ENCODE data around the gene HSPA12B.

HSPA12B gene, protein sequence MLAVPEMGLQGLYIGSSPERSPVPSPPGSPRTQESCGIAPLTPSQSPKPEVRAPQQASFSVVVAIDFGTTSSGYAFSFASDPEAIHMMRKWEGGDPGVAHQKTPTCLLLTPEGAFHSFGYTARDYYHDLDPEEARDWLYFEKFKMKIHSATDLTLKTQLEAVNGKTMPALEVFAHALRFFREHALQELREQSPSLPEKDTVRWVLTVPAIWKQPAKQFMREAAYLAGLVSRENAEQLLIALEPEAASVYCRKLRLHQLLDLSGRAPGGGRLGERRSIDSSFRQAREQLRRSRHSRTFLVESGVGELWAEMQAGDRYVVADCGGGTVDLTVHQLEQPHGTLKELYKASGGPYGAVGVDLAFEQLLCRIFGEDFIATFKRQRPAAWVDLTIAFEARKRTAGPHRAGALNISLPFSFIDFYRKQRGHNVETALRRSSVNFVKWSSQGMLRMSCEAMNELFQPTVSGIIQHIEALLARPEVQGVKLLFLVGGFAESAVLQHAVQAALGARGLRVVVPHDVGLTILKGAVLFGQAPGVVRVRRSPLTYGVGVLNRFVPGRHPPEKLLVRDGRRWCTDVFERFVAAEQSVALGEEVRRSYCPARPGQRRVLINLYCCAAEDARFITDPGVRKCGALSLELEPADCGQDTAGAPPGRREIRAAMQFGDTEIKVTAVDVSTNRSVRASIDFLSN

DNA sequence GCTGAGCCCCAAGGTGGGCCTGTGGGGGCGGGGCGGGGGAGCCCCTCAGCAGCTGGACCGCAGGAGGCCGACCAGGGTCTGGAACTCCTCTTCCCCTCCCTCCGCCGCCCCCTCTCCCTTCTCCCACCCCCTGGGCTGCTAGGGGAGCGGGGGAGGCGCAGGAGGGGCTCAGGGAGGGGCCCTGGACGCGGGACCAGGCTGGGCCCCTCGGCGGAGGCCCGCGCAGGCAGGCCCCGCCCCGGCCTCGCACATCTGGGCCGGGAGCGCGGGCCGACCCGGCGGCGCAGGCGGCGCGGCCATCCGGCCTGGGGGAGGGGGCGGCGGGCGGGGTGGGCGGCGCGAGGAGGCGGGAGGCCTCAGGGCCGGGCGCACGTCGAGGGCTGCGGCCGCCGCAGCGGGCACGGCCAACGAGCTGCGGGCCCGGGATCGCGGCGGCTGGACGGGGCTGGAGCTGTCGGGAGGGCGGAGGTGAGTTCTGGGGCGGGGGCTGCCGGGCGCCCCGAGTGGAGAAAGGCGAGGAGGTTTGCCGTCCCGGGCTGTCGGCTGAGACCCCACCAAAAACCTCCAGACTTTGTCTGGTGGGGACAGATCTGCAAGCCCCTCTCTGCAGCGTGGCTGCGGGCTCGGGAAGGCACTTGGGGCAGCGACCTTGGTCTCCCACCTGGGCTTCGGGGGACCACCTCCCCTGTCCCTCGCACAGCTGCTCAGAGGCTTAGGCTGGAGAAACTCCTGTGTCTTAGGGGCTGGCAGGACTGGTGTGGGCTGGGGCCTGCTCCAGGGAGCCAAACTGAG lies at the start of gene HSPA12B:
Gene HSPA12B, plus strand, starts transcription at position 359 of the 792 bp plus-strand sequence. CDS start 5,990 bp downstream, outside the sequence.
- DNase-seq (ENCODE audit: low spot score), result no peak

DNA sequence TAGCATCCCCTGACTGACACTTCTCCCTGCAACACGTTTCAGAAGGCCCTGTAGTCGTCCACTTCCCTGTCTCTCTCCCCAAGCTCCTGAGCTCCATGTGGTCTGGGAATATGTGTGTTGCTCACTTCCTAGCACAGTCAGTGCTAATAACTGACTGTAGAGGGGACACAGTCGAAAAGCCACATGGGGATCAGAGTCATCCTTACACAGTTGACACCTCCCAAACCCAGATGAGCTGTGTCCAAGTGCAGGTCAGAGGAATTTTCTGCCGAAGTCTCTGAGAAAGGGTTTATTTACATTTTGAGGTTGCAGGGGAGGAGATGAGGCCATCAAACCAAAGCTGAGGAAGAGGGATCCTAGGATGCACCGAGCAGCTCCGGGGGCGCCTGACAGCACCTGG lies 47.1 kb upstream of the HSPA12B start:
- DNase-seq (ENCODE audit: low spot score), result no peak

DNA sequence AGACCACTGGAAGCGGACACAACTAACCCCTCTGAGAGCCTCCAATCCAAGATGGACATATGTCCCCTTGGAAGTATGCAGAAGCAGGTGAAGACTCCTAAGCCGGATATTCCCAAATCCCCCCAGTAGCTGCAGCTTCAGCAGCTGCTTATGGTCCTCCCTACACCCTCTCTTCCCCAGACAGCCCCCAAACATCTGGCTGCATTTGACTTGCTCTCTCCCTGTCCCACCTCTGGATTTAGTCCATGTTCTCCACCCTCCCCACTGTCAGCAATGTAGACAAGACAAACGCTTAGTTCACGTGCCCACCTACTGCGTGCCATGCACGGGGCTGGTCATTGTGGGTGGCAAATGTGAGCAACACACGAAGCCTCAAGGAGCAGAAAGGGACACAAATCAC lies 46.1 kb upstream of the HSPA12B start:
- no peak for DNase-seq (ENCODE audit: low spot score)

DNA sequence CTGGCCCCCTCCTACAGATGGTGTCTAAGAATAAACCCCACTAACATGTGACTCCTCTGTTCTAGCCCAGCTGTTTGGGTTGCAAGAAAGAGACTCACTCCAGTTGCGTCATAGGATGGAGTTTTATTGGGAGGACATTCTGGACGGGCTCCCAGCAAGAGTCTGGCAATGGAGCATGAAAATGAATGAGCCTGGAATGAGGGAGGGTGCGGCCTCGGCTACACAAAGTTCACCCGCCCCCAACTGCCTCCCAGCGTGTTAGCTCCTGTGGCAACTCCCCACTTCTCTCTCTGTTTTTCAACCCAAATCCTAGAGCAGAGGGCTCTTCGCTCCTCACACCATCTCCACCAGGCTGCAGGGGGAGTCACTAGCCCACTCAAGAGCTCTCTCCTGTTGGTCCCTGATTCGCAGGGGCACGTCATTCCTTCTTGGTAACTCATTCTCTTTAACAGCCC lies 45.6 kb upstream of the HSPA12B start:
- DNase-seq (ENCODE audit: low spot score), result peak; percentile 75

DNA sequence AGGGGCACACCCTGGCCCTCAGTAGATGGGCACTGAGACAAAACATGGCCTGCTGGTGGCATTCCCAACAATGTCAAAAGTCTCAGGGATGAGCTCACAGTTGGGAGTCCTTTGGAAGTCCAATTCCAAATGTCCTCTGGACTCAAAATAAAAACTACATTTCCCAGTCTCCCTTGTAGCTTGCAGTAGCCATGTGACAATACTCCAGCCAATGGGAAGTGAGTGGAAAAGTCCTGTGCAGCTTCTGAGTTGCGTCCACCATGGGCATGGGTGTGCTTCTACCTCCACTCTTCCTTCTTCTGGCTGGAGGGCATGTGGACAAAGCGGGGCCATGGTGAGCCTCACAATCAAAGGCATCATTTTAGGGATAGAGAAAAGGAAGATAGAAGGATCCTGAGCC lies 44.8 kb upstream of the HSPA12B start:
- DNase-seq (ENCODE audit: low spot score), result peak; percentile 57

DNA sequence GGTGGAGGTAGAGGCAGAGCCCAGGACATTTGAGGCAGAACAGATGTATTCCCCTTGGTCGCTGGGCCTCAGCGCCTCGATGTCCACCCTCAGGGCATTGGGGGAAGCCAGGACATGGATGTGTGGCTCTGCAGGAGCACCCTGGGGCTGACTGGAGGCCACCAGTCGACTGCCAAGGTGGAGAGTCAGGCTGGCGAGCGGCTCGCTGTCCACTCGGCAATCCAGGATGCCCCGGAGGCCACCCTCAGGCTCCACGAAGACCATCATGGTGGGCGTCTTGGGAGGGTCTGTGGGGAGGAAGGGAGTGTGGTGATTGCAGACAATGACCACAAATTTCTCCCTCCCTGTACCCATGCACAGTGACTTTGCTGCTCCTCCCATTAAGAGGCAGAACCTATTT lies 42.5 kb upstream of the HSPA12B start:
- DNase-seq (ENCODE audit: low spot score), result no peak

DNA sequence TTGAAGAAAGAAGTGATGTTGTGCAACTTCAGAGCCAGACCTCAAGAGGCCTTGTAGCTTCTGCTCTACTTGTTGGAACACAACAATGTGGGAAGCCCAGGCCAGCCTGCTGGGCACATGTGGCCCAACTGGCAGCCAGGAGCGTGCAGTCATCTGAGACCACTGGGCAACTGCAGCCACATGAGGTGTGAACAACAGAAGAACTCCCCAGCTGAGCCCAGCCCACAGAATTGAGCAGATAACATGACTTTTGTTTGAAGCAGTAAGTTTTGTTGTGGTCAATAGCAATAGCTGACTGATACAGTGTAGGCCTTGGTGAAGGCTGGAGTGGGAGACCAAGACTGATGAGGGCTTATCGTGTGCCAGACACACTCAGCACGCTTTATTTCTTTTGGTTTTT lies 42.1 kb upstream of the HSPA12B start:
- DNase-seq (ENCODE audit: low spot score), result no peak

DNA sequence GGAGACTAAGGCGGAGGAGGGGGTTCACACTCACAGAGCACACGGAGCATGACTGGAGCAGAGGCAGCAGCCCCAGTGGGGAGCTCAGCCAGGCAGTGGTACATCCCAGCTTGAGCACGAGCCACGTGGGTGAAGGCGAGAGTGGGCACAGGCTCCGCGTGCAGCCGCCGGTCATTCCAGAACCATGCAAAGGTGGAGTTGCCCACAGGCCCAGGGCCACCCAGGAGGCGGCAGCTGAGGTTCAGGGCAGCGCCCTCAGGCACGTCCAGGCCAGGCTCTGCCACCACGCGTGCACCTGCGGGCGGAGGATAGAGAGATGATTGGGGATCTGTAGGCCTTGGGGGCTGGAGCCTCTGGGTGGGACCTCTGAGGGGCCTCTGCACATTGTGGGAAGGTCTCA lies 41.2 kb upstream of the HSPA12B start:
- no peak for DNase-seq (ENCODE audit: low spot score)

- no peak for DNase-seq (ENCODE audit: low spot score)
These were observed 40.6 kb upstream of the HSPA12B start for GRCh38 chr20:3691897-3692296.

GRCh38 chr20:3692706-3693294 lies 39.7 kb upstream of the HSPA12B start:
- no peak for DNase-seq (ENCODE audit: low spot score)

DNA sequence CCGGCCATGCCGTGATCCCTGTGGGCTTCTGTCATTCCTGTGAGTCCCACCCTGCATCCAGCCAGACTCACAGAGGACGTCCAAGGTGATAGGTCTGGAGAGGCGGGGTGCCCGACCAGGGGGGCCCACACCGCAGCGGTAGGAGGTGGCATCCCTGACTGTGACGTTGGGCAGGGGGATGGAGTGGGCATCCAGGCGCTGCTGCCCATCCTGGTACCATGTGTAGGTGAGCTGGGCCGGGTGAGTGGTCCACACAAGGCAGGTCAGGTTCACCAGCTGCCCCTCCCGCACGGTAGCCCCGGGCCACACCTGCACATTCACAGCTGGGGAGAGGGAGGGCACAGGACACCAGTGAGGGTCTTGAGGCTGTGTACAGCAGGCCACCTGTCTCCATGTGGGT lies 39.1 kb upstream of the HSPA12B start:
- DNase-seq (ENCODE audit: low spot score), result no peak

DNA sequence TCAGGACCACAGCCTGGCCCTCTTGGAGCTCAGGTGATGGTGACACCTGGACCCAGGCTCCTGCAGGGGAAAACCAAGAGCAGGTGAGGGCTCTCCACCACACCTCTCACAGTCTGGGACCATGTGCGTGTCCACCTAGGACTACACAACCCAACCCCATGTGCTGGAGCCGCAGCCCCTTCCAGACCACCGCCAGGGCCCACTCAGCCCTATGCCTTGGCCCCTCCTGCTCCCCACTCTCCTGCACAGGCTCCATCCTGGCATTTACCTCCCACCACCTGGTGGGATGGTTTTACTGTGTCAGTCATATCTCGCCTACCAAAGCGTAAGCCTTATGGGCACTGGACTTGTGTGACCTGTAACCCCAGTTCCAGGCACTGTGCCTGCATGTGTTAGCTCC lies 37.6 kb upstream of the HSPA12B start:
- DNase-seq (ENCODE audit: low spot score), result no peak

DNA sequence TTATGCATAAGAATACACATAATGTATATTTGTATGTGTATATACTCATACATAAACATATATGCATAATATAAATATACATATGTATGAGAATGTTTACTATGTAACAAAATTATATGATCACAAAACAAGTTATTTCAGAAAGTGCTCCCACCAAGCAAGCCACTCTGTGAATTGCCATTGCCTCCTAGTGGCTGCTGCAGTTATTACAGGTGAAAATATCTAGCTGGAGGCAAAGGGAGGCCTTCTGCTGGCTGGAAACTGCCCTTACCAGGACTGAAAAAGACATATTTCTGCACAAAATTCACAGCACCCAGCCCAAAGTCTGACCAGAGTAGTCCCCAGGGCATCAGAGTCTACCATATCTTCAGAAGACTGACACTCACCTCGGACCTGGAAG lies 36.3 kb upstream of the HSPA12B start:
- DNase-seq (ENCODE audit: low spot score), result no peak

DNA sequence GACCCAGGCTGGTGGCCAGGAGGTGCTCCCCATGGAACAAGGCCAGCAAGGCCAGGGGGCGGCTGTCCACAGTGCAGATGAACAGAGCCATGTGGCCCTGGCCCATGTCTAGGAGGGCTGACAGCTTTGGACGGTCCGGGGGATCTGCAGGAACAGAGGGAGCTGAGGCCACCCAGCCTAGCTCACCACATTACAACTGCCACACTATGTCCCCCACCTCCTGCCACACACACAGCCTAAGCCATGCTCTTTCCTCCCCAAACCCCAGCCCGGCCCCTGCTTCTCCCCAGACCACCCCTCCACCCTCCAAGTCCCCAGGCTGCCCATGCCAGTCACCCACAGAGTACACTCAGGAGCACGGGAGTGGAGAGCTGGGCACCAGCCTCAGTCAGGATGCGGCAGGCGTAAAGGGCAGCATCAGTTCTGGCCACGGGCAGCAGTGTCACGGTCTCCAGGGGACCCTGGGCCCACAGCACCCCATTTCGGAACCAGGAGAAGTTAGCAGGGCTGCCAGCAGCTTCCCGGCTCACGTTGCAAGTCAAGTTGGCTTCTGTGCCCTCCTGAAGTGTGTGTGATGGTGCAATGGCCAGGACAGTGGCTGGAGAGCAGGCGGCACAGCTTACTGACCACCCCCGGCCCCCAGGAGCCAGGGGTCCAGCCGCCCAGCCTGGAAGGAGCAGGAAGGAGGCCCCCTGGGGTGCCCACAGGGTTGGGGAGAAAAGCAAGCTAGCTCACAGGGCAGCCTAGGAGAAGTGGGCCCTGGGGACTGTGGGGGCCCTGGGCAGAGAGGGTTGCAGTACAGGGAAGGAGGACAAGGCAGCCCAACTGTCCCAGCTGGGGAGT lies 35.5 kb upstream of the HSPA12B start:
- DNase-seq (ENCODE audit: low spot score), result no peak

- no peak for DNase-seq (ENCODE audit: low spot score)
These were observed 34.7 kb upstream of the HSPA12B start for GRCh38 chr20:3697588-3698305.

DNA sequence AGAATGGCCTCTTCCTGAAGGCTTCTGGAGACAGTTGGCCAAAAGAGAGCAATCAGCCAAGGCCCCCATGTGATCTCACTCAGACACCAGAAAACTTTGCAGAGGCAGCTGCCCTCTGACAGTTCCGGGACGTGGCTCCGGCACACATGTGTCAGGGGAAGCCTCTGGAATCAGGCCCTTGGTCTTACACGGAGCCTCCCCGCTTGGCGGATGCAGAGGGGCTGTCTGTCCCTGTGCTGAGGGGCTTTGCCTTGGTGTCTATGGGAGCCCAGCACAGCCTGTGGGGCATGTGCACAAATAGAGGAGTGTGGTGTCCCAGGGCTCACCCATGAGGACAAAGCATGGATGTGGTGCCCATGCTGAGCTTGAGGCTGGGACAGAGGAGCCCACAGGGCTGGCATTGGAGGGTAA lies 33.9 kb upstream of the HSPA12B start:
- DNase-seq (ENCODE audit: low spot score), result no peak

DNA sequence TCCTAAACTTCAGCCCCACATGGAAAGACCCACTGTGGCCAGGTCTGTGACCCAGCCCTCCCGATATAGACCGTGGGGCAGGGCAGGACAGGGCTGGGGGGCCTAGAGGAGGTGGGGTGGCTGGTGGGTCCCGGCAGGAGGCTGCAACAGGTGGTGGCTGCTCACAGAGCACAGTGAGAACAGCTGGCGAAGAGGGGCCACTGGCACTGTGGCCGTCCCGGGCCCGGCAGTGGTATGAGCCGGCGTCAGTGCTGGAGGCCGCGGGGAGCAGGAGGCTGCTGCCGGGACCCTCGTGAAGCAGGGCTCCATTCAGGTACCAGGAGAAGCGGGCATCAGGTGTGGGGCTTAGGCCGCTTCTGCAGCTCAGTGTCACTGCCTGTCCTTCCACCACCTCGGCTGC lies 33.4 kb upstream of the HSPA12B start:
- no peak for DNase-seq (ENCODE audit: low spot score)

DNA sequence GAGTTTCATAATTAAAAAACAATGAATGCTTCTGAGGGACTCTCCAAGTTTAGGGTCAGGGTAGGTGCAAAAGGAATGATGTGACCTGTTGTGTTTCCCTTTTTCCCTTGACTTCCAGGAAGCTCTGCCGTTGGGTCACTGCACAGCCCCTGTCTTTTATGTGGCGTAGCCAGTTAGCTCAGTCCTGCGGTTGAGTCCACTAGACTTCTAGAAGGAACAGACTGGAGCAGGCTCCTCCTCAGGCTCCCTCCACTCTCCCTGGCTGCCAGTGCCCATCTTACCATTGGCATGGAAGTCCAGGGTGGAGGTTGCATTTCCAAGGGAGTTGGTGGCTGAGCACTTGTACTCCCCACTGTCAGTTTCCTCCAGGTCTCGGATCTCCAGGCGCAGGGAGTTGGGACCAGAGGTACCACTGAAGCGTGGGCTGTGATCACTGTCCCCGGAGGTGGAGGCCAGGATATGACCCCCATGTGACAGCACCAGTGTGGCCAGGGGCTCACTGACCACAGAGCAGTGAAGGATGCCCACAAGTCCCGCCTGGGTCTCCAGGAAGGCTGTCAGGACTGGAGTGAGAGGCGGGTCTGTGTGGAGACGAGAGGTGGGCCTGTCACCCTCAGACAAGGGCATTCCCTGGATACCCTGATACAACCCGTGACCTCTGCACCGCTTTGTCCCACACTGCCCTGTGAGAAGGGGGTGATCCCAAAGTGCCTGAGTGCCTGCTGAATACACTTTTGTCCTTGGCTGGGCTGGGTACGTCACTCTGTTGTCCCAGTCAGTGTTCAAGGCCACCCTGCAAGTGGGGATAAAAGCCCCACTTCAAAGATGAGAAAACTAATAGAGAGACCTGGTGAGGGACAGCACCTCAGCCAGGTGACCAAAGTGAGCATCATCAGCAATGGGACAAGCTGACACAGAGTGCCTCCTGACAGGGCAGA lies 31.2 kb upstream of the HSPA12B start:
- no peak for DNase-seq (ENCODE audit: low spot score)

GRCh38 chr20:3702611-3703391 lies 29.7 kb upstream of the HSPA12B start:
- no peak for DNase-seq (ENCODE audit: low spot score)

All from Ammon's horn (tissue), 1 donor.